Peyer's patch (tissue), 4 donors: ENCODE results near the gene GALNT2. TPM values are rescaled to one million over a fixed set of nuclear protein-coding genes. Genes with fewer than 3 reads are reported as not detected.
A peak's percentile ranks its signal among the peaks of the same experiment; 100 is the strongest.

ENCODE experiments used
- DNase-seq, 3 donors: peaks; one replicate each; pipeline ENCODE4 v3.0.0-alpha.2; 2017 to 2019
- H3K27ac ChIP-seq, 4 donors: fragments of 200-600 bp; sonication (generic); one replicate each; pipeline ENCODE4 v1.5.1; 2016 to 2019
- H3K27me3 ChIP-seq, 2 donors: fragments of 200-600 bp; sonication (generic); one replicate each; pipeline ENCODE4 v1.5.1; 2019
- H3K36me3 ChIP-seq, 3 donors: fragments of 200-600 bp; sonication (generic); one replicate each; pipeline ENCODE4 v1.5.1; 2016 to 2019
- H3K4me1 ChIP-seq, 4 donors: fragments of 200-600 bp; sonication (generic); one replicate each; pipeline ENCODE4 v1.5.1; 2016 to 2019
- H3K4me3 ChIP-seq, 4 donors: fragments of 200-600 bp; sonication (generic); 1 replicate in 3 of 4; 2 replicates in 1 of 4; pipeline ENCODE4 v1.5.1; 2016 to 2019; ENCODE audit warnings: mild to moderate bottlenecking in 1 of 4
- H3K9me3 ChIP-seq, 4 donors: fragments of 200-600 bp; sonication (generic); one replicate each; pipeline ENCODE4 v1.5.1; 2016 to 2019; ENCODE audit warnings: mild to moderate bottlenecking in 1 of 4
- CTCF ChIP-seq, 6 experiments: fragments of 450-650 bp in 4 of 6; fragments of 200-600 bp in 2 of 6; sonication (generic) in 1 of 6; IDR thresholded peaks; one replicate each; pipeline ENCODE4 v1.5.1; 2017 to 2019; ENCODE audit warnings: antibody characterized with exemption in 6 of 6, mild to moderate bottlenecking in 3 of 6, moderate library complexity in 1 of 6
- POLR2A ChIP-seq, 2 donors: fragments of 450-650 bp; IDR thresholded peaks; one replicate each; pipeline ENCODE4 v1.5.1; 2017; ENCODE audit warnings: antibody characterized with exemption in 2 of 2, mild to moderate bottlenecking in 2 of 2, moderate library complexity in 2 of 2
- total RNA-seq, 4 donors: library from RNA; depleted of rRNA; stranded (reverse); fragments of >200 nt; gene quantifications; one replicate each; pipeline ENCODE4 v1.1.0, GENCODE V29; 2016

The GALNT2 gene
- total RNA-seq, 4 donors from 2014 or later: 36.3 to 52.5 (median 43.6) TPM

- Histone ChIP-seq H3K27ac (peak overlapping the region in 1 of 4 donors; percentile 66), H3K4me3 (no peak overlapping the region), H3K27me3 (no peaks in the 10 kb centered on the region), H3K4me1 (peaks cover 9 to 27% (median 19%) of the 10 kb centered on the region in 4 donors), H3K9me3 (no peaks in the 10 kb centered on the region), H3K36me3 (peaks cover 0 to 37% (median 0%) of the 10 kb centered on the region in 3 donors)
- TF ChIP-seq POLR2A (IDR thresholded peaks at IDR 0.05): no peak
- peak in 2 of 6 experiments; percentile 20 to 22 for TF ChIP-seq CTCF (IDR thresholded peaks at IDR 0.05)
- peak in 1 of 3 donors; percentile 48 for DNase-seq
Observed at GRCh38 chr1:230280054-230280795, 213.2 kb downstream of the GALNT2 start.

DNA sequence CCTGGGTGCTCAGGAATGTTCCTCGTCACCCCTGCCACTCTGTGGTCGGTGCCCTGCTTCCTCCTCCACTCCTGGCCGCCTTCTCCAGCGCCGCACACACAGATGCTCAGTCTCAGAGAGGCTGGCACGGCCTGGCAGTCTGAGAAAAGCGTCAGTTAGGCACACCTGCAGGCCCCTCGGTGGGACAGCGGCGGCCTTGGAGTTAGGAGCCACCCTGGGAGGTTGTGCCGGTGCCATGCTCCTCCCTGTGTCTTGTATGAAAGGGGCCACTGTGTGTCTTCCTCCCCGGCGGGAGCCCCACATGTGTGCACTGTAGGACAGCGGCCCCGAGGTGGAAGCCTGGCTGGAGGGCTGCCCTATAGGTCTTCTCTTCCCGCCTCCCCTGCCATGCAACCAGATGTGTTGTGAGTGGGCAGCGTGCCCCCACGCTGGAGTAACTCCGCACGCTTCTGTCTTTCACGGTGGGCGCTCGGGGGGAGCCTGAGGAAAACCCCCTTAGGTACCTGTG, 213.9 kb downstream of the GALNT2 start:
- DNase-seq: peak in 2 of 3 donors; percentile 53
- H3K27ac ChIP-seq: peak overlapping the region in 3 of 4 donors; percentile 19 to 66 (median 25)
- no peaks in the 10 kb centered on the region for H3K9me3 ChIP-seq
- TF ChIP-seq POLR2A (IDR thresholded peaks at IDR 0.05) (no peak), CTCF (IDR thresholded peaks at IDR 0.05) (no peak)
- H3K4me3 ChIP-seq: no peak overlapping the region
- H3K27me3 ChIP-seq: no peaks in the 10 kb centered on the region
- peaks cover 9 to 27% (median 19%) of the 10 kb centered on the region in 4 donors for H3K4me1 ChIP-seq
- H3K36me3 ChIP-seq: peaks cover 0 to 30% (median 0%) of the 10 kb centered on the region in 3 donors

- H3K27ac ChIP-seq: peak overlapping the region in 3 of 4 donors; percentile 19 to 66 (median 25)
- DNase-seq: peak in 1 of 3 donors; percentile 51
Observed at GRCh38 chr1:230281556-230281955, 214.5 kb downstream of the GALNT2 start.

DNA sequence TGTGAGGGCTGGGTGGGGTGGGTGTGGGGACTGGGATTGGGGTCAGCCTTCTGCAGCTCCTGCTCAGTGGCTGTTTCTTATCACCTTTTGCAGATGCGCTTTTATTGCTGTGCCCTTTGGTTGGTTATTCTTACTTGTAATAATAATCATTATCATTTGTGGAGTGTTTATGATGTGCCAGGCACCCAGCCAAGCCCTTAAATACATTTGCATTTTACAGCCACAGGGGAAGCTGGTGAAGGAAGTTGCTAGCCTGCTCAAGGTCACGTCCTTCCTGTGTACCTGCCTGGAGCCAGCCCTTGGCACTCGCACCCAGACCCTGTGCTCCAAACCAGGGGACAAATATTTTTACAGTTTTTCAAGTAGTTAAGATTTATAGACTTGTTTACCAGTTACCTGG, 215.1 kb downstream of the GALNT2 start:
- TF ChIP-seq CTCF (IDR thresholded peaks at IDR 0.05): peak in 2 of 6 experiments; percentile 6 to 16
- no peak for TF ChIP-seq POLR2A (IDR thresholded peaks at IDR 0.05)
- Histone ChIP-seq H3K27me3 (no peaks in the 10 kb centered on the region), H3K4me1 (peaks cover 9 to 26% (median 17%) of the 10 kb centered on the region in 4 donors), H3K9me3 (no peaks in the 10 kb centered on the region), H3K36me3 (peaks cover 0 to 19% (median 0%) of the 10 kb centered on the region in 3 donors), H3K27ac (peak overlapping the region in 3 of 4 donors; percentile 25 to 67 (median 66)), H3K4me3 (no peak overlapping the region)
- peak; percentile 56 to 93 (median 78) for DNase-seq

More at GRCh38 chr1:230281556-230281955, 214.5 kb downstream of the GALNT2 start:
- TF ChIP-seq POLR2A (IDR thresholded peaks at IDR 0.05): no peak
- no peak for TF ChIP-seq CTCF (IDR thresholded peaks at IDR 0.05)
- Histone ChIP-seq H3K36me3 (peaks cover 0 to 24% (median 0%) of the 10 kb centered on the region in 3 donors), H3K4me1 (peaks cover 9 to 27% (median 19%) of the 10 kb centered on the region in 4 donors), H3K4me3 (no peak overlapping the region), H3K27me3 (no peaks in the 10 kb centered on the region), H3K9me3 (no peaks in the 10 kb centered on the region)

DNA sequence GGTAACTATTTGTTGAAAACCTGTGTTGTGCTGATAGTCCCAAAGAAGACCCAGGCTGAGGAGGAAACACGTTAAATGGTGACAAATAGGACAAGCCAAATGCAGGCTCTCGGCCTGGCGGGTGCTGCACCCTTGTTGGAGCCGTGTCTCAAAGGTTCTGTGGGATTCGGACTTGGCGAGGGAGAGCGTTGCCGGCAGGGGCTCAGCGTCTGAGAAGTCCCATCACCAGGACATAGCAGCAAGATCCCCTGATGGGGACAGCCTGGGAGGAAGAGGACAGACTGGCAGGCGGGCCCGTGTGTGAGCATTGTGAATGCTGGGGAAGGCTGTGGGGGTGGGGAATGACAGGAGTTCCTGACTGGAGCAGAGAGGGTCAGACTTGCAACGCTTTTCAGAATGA, 216.6 kb downstream of the GALNT2 start:
- peaks cover 9 to 26% (median 13%) of the 10 kb centered on the region in 4 donors for H3K4me1 ChIP-seq
- H3K4me3 ChIP-seq: no peak overlapping the region
- peaks cover 0 to 14% (median 0%) of the 10 kb centered on the region in 3 donors for H3K36me3 ChIP-seq
- H3K27me3 ChIP-seq: no peaks in the 10 kb centered on the region
- no peaks in the 10 kb centered on the region for H3K9me3 ChIP-seq
- no peak for TF ChIP-seq CTCF (IDR thresholded peaks at IDR 0.05)
- no peak for TF ChIP-seq POLR2A (IDR thresholded peaks at IDR 0.05)
- DNase-seq: peak in 1 of 3 donors; percentile 37
- H3K27ac ChIP-seq: no peak overlapping the region
